ENCODE data around the gene DCHS2. TPM values are rescaled to one million over a fixed set of nuclear protein-coding genes. Genes with fewer than 3 reads are reported as not detected.

Gene DCHS2
- polyA plus RNA-seq, 3 donors: not detected

DNA sequence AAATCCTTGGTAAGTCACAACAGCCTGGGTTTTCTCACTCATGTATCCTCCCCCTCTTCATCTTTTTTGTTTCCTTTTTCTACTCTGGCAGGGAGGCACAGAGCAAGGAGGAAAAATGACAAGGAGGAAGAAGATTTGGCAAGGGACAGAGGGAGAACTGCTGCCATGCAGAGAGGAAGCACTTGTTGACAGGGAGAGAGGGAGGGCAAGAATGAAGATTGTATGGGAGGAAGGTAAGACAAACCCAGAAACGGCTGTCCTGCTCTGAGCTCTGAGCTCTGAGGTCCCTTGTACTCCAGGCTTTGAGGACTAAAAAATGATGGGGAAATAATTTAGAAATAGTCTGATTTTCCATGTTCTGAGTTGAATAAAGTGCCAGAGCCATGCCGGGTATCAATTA, 123.9 kb downstream of the DCHS2 start:
- no peak overlapping the region for H3K4me2 ChIP-seq (replicated peaks; ENCODE audit: extremely low read depth, low read length, poor library complexity, severe bottlenecking)
- DNase-seq: no peak
- H3K9me3 Mint-ChIP-seq: peaks cover 0 to 4% (median 0%) of the 10 kb centered on the region in 7 donors
- H2AFZ ChIP-seq (ENCODE audit: insufficient read depth, low read depth, low read length, poor library complexity, severe bottlenecking): no peak overlapping the region
- no peaks in the 10 kb centered on the region for H3K36me3 ChIP-seq (replicated peaks in 1 of 2; ENCODE audit: control insufficient read depth in 1 of 2, insufficient read depth in 2 of 2, low read length in 2 of 2)
- H3K4me3 ChIP-seq (replicated peaks in 1 of 3; ENCODE audit: low read depth in 2 of 3, low read length in 3 of 3): no peak overlapping the region
- no peaks in the 10 kb centered on the region for H3K36me3 Mint-ChIP-seq
- H3K27ac ChIP-seq (ENCODE audit: low read depth in 1 of 2, low read length in 2 of 2): no peak overlapping the region
- H3K27me3 Mint-ChIP-seq (ENCODE audit: low read depth in 3 of 3): peaks cover 0 to 5% (median 0%) of the 10 kb centered on the region in 3 donors
- H3K79me2 ChIP-seq (ENCODE audit: insufficient read depth, low read length): no peaks in the 10 kb centered on the region
- WGBS (ENCODE audit: insufficient coverage): 51% methylated on average over 2 of the region's 2 CpGs
- no peaks in the 10 kb centered on the region for H3K9me3 ChIP-seq (replicated peaks in 1 of 2; ENCODE audit: control insufficient read depth in 1 of 2, insufficient read depth in 1 of 2, low read length in 2 of 2)
- H3K27me3 ChIP-seq (ENCODE audit: control insufficient read depth in 2 of 2, insufficient read depth in 2 of 2, low read length in 2 of 2): no peaks in the 10 kb centered on the region
- H3K9ac ChIP-seq (ENCODE audit: insufficient read depth, low read length, poor library complexity, severe bottlenecking): no peak overlapping the region
- peaks cover 12% of the 10 kb centered on the region for H3K4me1 Mint-ChIP-seq
- H3K4me3 Mint-ChIP-seq: no peak overlapping the region
- no peaks in the 10 kb centered on the region for H4K20me1 ChIP-seq (ENCODE audit: insufficient read depth, low read length)
- no peak overlapping the region for H3K27ac Mint-ChIP-seq
- intact Hi-C loops (cut with micrococcal nuclease): no loop called here
- TF ChIP-seq, protein P1, sequence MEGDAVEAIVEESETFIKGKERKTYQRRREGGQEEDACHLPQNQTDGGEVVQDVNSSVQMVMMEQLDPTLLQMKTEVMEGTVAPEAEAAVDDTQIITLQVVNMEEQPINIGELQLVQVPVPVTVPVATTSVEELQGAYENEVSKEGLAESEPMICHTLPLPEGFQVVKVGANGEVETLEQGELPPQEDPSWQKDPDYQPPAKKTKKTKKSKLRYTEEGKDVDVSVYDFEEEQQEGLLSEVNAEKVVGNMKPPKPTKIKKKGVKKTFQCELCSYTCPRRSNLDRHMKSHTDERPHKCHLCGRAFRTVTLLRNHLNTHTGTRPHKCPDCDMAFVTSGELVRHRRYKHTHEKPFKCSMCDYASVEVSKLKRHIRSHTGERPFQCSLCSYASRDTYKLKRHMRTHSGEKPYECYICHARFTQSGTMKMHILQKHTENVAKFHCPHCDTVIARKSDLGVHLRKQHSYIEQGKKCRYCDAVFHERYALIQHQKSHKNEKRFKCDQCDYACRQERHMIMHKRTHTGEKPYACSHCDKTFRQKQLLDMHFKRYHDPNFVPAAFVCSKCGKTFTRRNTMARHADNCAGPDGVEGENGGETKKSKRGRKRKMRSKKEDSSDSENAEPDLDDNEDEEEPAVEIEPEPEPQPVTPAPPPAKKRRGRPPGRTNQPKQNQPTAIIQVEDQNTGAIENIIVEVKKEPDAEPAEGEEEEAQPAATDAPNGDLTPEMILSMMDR (IDR thresholded peaks at IDR 0.05): no peak
- H3K4me1 ChIP-seq (ENCODE audit: control insufficient read depth in 1 of 2, insufficient read depth in 2 of 2, low read length in 2 of 2): peaks cover 0 to 3% of the 10 kb centered on the region in 2 donors

DNA sequence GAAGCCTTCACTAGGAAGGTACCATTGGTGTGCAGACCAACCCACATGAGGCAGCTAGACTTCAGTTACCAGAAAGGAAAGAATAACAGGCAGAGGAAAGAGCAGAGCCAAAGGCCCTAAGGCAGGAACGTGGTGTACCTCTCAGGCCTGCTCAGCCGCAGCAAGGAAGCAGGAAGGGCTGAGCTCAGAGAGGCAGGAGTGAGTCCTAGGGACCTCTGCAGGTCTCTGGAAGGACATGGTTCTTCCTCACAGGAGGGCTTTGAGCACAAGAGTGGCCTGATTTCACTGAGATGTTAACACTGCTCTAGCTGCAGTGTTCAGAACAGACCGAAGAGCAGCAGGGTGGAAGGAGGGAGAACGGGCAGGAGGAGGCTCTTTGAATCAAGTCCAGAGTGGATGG, 124.6 kb downstream of the DCHS2 start:
- Histone ChIP-seq H3K27me3 (ENCODE audit: control insufficient read depth in 2 of 2, insufficient read depth in 2 of 2, low read length in 2 of 2) (no peaks in the 10 kb centered on the region), H3K4me3 (replicated peaks in 1 of 3; ENCODE audit: low read depth in 2 of 3, low read length in 3 of 3) (no peak overlapping the region), H4K20me1 (ENCODE audit: insufficient read depth, low read length) (no peaks in the 10 kb centered on the region), H3K4me1 (ENCODE audit: control insufficient read depth in 1 of 2, insufficient read depth in 2 of 2, low read length in 2 of 2) (peaks cover 0 to 3% of the 10 kb centered on the region in 2 donors), H3K9ac (ENCODE audit: insufficient read depth, low read length, poor library complexity, severe bottlenecking) (no peak overlapping the region), H3K36me3 (replicated peaks in 1 of 2; ENCODE audit: control insufficient read depth in 1 of 2, insufficient read depth in 2 of 2, low read length in 2 of 2) (no peaks in the 10 kb centered on the region), H2AFZ (ENCODE audit: insufficient read depth, low read depth, low read length, poor library complexity, severe bottlenecking) (no peak overlapping the region), H3K9me3 (replicated peaks in 1 of 2; ENCODE audit: control insufficient read depth in 1 of 2, insufficient read depth in 1 of 2, low read length in 2 of 2) (no peaks in the 10 kb centered on the region), H3K27ac (ENCODE audit: low read depth in 1 of 2, low read length in 2 of 2) (no peak overlapping the region), H3K4me2 (replicated peaks; ENCODE audit: extremely low read depth, low read length, poor library complexity, severe bottlenecking) (no peak overlapping the region), H3K79me2 (ENCODE audit: insufficient read depth, low read length) (no peaks in the 10 kb centered on the region)
- peaks cover 0 to 5% (median 0%) of the 10 kb centered on the region in 3 donors for H3K27me3 Mint-ChIP-seq (ENCODE audit: low read depth in 3 of 3)
- TF ChIP-seq, protein P1 (IDR thresholded peaks at IDR 0.05): no peak
- no peaks in the 10 kb centered on the region for H3K36me3 Mint-ChIP-seq
- H3K27ac Mint-ChIP-seq: peak overlapping the region in 1 of 7 donors; percentile 6
- WGBS (ENCODE audit: insufficient coverage): 81% methylated on average over 4 of the region's 4 CpGs
- DNase-seq: no peak
- peaks cover 12% of the 10 kb centered on the region for H3K4me1 Mint-ChIP-seq
- no peak overlapping the region for H3K4me3 Mint-ChIP-seq
- intact Hi-C loops (cut with micrococcal nuclease): no loop called here
- H3K9me3 Mint-ChIP-seq: peaks cover 0 to 4% (median 0%) of the 10 kb centered on the region in 7 donors

Measured in CD14-positive monocyte (primary cell).